HCT116 (cell line): ENCODE data around the gene IFITM10. TPM values are rescaled to one million over a fixed set of nuclear protein-coding genes. Genes with fewer than 3 reads are reported as not detected.

Experiments
- ATAC-seq: fragments of 200-7000 bp; cut with Tn5 transposase; 2 replicates; pipeline ENCODE4 v1.9.1; 2020; ENCODE audit warnings: mild to moderate bottlenecking, moderate library complexity
- BruUV-seq: library from RNA; stranded (reverse); fragments of 400-500 nt; replicated peaks from 2 replicates; lab custom pipeline; 2021; lab: Mats Ljungman, UMichigan
- CTCF ChIA-PET: fragments of 300-600 bp; sonication (Branson Sonifier 250); formaldehyde crosslinking; loops from one replicate; lab custom pipeline; 2021; ENCODE audit warnings: antibody characterized with exemption; lab: Charles Lee
- POLR2A ChIA-PET: fragments of 300-600, 350-600 bp; sonication (Branson Sonifier 250); formaldehyde crosslinking; loops from one replicate; lab custom pipeline; 2021; ENCODE audit warnings: antibody characterized with exemption; lab: Charles Lee
- RAD21 ChIA-PET, 2 experiments: fragments of 300-600 bp; sonication (Branson Sonifier 250); formaldehyde crosslinking; loops; one replicate each; lab custom pipeline; 2023; ENCODE audit warnings: low total read pairs in 2 of 2; ENCODE audit not compliant: uncharacterized antibody in 2 of 2, unreplicated experiment in 2 of 2, low non-redundant PET in 1 of 2; lab: Charles Lee
- DNase-seq: peaks from one replicate; pipeline ENCODE4 v3.0.0-alpha.2; 2010; ENCODE audit warnings: low read depth, low spot score
- H2AFZ ChIP-seq: fragments of 200-600 bp; shearing (Covaris generic), sonication (generic); 2 replicates; pipeline ENCODE4 v1.6.1; 2017; ENCODE audit warnings: low read depth, mixed run types, mixed read lengths, antibody characterized with exemption, low read length; ENCODE audit not compliant: poor library complexity, severe bottlenecking
- H3K27ac ChIP-seq: 2 replicates; pipeline ENCODE4 v1.5.1; 2012; ENCODE audit warnings: low read depth, low read length
- H3K27me3 ChIP-seq: fragments of 200-600 bp; sonication (generic); 2 replicates; pipeline ENCODE4 v1.6.1; 2016; ENCODE audit warnings: mixed run types, low read length, mixed read lengths; ENCODE audit not compliant: insufficient read depth
- H3K36me3 ChIP-seq, 2 experiments: fragments of 200-500 bp in 1 of 2; fragments of 200-600 bp in 1 of 2; sonication (Bioruptor generic) in 1 of 2; sonication (generic) in 1 of 2; 2 replicates each; pipeline versions ENCODE4 v1.5.1 to v1.6.1; 2014 to 2016; ENCODE audit warnings: low read length in 2 of 2, inconsistent platforms in 1 of 2, mixed read lengths in 1 of 2, mixed run types in 1 of 2; ENCODE audit not compliant: insufficient read depth in 2 of 2, control insufficient read depth in 1 of 2
- H3K4me1 ChIP-seq, 2 experiments: fragments of 200-600 bp in 1 of 2; sonication (generic) in 1 of 2; 2 replicates each; pipeline versions ENCODE4 v1.5.1 to v1.6.1; 2012 to 2017; ENCODE audit warnings: low read length in 2 of 2, inconsistent platforms in 1 of 2, mild to moderate bottlenecking in 1 of 2, mixed read lengths in 1 of 2, mixed run types in 1 of 2, moderate library complexity in 1 of 2; ENCODE audit not compliant: insufficient read depth in 2 of 2, control insufficient read depth in 1 of 2
- H3K4me2 ChIP-seq: fragments of 200-600 bp; sonication (generic); 2 replicates; pipeline ENCODE4 v1.6.1; 2017; ENCODE audit warnings: mixed run types, low read length, mixed read lengths
- H3K4me3 ChIP-seq, 2 experiments: fragments of 200-600 bp in 1 of 2; sonication (generic) in 1 of 2; replicated peaks in 1 of 2; 2 replicates each; pipeline ENCODE4 v1.5.1; 2011 to 2016; ENCODE audit warnings: low read length in 2 of 2, control low read depth in 1 of 2, low read depth in 1 of 2, mild to moderate bottlenecking in 1 of 2, mixed read lengths in 1 of 2, mixed run types in 1 of 2
- H3K79me2 ChIP-seq: fragments of 200-600 bp; sonication (generic); 2 replicates; pipeline ENCODE4 v1.6.1; 2017; ENCODE audit warnings: mild to moderate bottlenecking, mixed run types, low read length, moderate library complexity, mixed read lengths; ENCODE audit not compliant: insufficient read depth
- H3K9ac ChIP-seq: fragments of 200-600 bp; sonication (generic); 2 replicates; pipeline ENCODE4 v1.6.1; 2016; ENCODE audit warnings: low read length, mixed read lengths
- H3K9me2 ChIP-seq: fragments of 200-600 bp; sonication (generic), shearing (Covaris generic); 2 replicates; pipeline ENCODE4 v1.6.1; 2017; ENCODE audit warnings: mixed run types, mild to moderate bottlenecking, moderate library complexity; ENCODE audit not compliant: insufficient read depth
- H3K9me3 ChIP-seq, 2 experiments: fragments of 200-500 bp in 1 of 2; fragments of 200-600 bp in 1 of 2; sonication (Bioruptor generic) in 1 of 2; sonication (generic) in 1 of 2; 2 replicates each; pipeline ENCODE4 v1.6.1; 2014 to 2017; ENCODE audit warnings: low read length in 2 of 2, mixed read lengths in 2 of 2, inconsistent platforms in 1 of 2, low read depth in 1 of 2, mild to moderate bottlenecking in 1 of 2, mixed run types in 1 of 2, moderate library complexity in 1 of 2; ENCODE audit not compliant: control insufficient read depth in 1 of 2, insufficient read depth in 1 of 2
- H4K20me1 ChIP-seq: fragments of 200-600 bp; sonication (generic), shearing (Covaris generic); 2 replicates; pipeline ENCODE4 v1.6.1; 2017; ENCODE audit warnings: mixed run types, mild to moderate bottlenecking, moderate library complexity; ENCODE audit not compliant: insufficient read depth
- EGR1 ChIP-seq: IDR thresholded peaks from 2 replicates; pipeline ENCODE4 v1.6.1; 2012; ENCODE audit warnings: low read depth
- ELF1 ChIP-seq: IDR thresholded peaks from 2 replicates; pipeline ENCODE4 v1.6.1; 2012; ENCODE audit warnings: low read depth, borderline replicate concordance
- EZH2 ChIP-seq: fragments of 200-600 bp; sonication (generic); IDR thresholded peaks from 2 replicates; pipeline ENCODE4 v1.6.1; 2017; ENCODE audit warnings: antibody characterized with exemption, mixed run types
- POLR2A ChIP-seq: IDR thresholded peaks from 2 replicates; pipeline ENCODE4 v1.7.0; 2011; ENCODE audit warnings: borderline replicate concordance; ENCODE audit not compliant: insufficient read depth, insufficient read length; ENCODE audit errors: extremely low read depth
- TCF7L2 ChIP-seq: IDR thresholded peaks from 2 replicates; pipeline ENCODE4 v1.7.0; 2011; ENCODE audit warnings: borderline replicate concordance, inconsistent platforms; ENCODE audit not compliant: insufficient read depth, insufficient read length; ENCODE audit errors: extremely low read depth
- intact Hi-C: fragments of 100-400 bp; cut with micrococcal nuclease; formaldehyde crosslinking; loops from 2 replicates; pipeline ENCODE4 v1.10.0; 2022
- total RNA-seq: library from RNA; stranded (reverse); gene quantifications from one replicate; pipeline ENCODE4 v1.2.1, GENCODE V29; 2021; ENCODE audit not compliant: unreplicated experiment
- TF ChIP-seq, protein P1 (sequence below): IDR thresholded peaks from 2 replicates; pipeline ENCODE4 v1.6.1; 2012
- TF ChIP-seq, protein P2 (sequence below), 3 experiments: fragments of 200-600 bp in 1 of 3; sonication (generic) in 1 of 3; IDR thresholded peaks in 2 of 3; conservative IDR thresholded peaks in 1 of 3; 2 replicates each; pipeline ENCODE4 v1.5.1; 2012 to 2017; ENCODE audit warnings: low read depth in 2 of 3, low read length in 2 of 3, antibody characterized with exemption in 1 of 3, borderline replicate concordance in 1 of 3, control low read depth in 1 of 3, mild to moderate bottlenecking in 1 of 3, mixed read lengths in 1 of 3, mixed run types in 1 of 3, moderate library complexity in 1 of 3; ENCODE audit not compliant: insufficient read depth in 1 of 3

Gene IFITM10
- total RNA-seq, 1 experiment from 2014 or later, result 1.9 TPM

DNA sequence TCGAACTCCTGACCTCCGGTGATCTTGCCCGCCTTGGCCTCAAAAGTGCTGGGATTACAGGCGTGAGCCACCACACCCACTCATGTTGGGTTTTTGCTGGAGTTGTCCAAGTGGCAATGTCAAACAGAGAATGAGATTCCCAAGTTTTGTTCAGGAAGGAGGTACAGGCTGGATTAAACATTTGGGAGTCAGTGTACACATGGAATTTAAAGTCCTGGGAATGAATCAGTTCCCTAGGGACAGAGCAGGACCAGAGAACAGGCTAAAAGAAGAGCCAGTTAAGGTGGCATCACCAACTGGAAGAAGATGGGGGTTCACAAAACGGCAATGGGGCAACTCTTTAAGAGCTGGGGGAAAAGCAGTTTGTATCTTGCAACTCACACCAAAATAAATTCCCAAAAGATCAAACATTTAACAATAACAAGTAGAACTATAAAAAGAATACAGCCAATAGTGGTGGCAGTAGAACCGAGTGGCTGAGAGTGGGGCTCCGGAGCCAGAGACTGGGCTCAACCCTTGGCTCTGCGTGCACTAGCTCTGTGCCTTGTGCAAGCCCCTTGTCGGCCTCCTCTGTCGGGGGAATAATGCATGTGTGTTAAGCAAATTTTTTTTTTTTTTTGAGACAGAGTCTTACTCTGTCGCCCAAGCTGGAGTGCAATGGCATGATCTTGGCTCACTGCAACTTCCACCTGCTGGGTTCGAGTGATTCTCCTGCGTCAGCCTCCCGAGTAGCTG lies 47.2 kb upstream of the IFITM10 start (continued):
- TF ChIP-seq, protein P1, sequence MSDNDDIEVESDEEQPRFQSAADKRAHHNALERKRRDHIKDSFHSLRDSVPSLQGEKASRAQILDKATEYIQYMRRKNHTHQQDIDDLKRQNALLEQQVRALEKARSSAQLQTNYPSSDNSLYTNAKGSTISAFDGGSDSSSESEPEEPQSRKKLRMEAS, result no peak
- TF ChIP-seq POLR2A (no peak), ELF1 (no peak), EZH2 (no peak), TCF7L2 (no peak), EGR1 (no peak)
- TF ChIP-seq, protein P2, sequence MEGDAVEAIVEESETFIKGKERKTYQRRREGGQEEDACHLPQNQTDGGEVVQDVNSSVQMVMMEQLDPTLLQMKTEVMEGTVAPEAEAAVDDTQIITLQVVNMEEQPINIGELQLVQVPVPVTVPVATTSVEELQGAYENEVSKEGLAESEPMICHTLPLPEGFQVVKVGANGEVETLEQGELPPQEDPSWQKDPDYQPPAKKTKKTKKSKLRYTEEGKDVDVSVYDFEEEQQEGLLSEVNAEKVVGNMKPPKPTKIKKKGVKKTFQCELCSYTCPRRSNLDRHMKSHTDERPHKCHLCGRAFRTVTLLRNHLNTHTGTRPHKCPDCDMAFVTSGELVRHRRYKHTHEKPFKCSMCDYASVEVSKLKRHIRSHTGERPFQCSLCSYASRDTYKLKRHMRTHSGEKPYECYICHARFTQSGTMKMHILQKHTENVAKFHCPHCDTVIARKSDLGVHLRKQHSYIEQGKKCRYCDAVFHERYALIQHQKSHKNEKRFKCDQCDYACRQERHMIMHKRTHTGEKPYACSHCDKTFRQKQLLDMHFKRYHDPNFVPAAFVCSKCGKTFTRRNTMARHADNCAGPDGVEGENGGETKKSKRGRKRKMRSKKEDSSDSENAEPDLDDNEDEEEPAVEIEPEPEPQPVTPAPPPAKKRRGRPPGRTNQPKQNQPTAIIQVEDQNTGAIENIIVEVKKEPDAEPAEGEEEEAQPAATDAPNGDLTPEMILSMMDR (IDR thresholded peaks at IDR 0.05 in 2 of 3, conservative IDR thresholded peaks at IDR 0.05 in 1 of 3; ENCODE audit: borderline replicate concordance in 1 of 3, insufficient read depth in 1 of 3, low read depth in 2 of 3, low read length in 2 of 3), result no peak

DNA sequence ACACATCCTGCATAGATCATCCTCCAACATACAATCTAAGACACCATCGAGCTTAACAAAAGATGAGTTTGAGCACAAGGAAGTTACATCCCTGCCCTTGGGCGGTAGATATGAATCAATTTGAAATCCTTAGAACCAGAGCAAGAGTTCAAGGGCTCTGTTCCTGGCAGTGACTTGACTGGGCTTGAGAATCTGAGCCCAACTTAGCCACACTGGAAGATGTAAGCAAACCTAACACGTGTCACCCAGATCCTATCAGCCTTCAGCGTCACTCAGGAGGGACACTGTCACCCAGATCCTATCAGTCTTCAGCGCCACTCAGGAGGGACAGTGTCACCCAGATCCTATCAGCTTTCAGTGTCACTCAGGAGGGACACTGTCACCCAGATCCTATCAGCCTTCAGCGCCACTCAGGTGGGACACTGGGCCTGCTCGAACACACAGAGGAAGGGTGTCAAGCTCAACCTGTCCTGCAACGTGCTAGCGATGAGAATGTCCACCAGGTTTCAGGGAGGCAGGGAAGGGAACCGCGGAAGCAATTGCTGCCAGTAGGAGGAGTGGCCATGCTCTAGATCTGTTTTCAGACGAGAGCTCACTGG lies 46.1 kb upstream of the IFITM10 start:
- ChIA-PET RAD21 (no interaction called here), CTCF (interaction anchor here (0.8 kb wide), 1 partner anchor 36 kb away, joined by 4 read pairs; no protein-coding TSS in a partner anchor), POLR2A (no interaction called here)
- H3K9me2 ChIP-seq, result no peaks in the 10 kb centered on the region
- no peaks in the 10 kb centered on the region for H4K20me1 ChIP-seq
- H3K9me3 ChIP-seq, result no peaks in the 10 kb centered on the region
- ATAC-seq, result peak; percentile 59
- no peak for DNase-seq
- H3K36me3 ChIP-seq, result no peaks in the 10 kb centered on the region
- no peak overlapping the region for H3K9ac ChIP-seq
- H3K27ac ChIP-seq, result no peak overlapping the region
- no peak overlapping the region for H3K4me2 ChIP-seq
- no peaks in the 10 kb centered on the region; the same call in 1 of the 2 replicates for H3K27me3 ChIP-seq
- intact Hi-C loops, result no loop called here
- H3K4me1 ChIP-seq, result no peaks in the 10 kb centered on the region
- TF ChIP-seq, protein P1, result no peak
- TF ChIP-seq, protein P2 (IDR thresholded peaks at IDR 0.05 in 2 of 3, conservative IDR thresholded peaks at IDR 0.05 in 1 of 3; ENCODE audit: borderline replicate concordance in 1 of 3, insufficient read depth in 1 of 3, low read depth in 2 of 3, low read length in 2 of 3), result peak in 1 of 3 experiments; percentile 12; a peak in 1 of 6 replicates
- no peak overlapping the region for H3K4me3 ChIP-seq
- no TSS peak for BruUV-seq
- no peak overlapping the region for H2AFZ ChIP-seq
- no peaks in the 10 kb centered on the region for H3K79me2 ChIP-seq
